ENCODE results near the gene MT1E.

- TF ChIP-seq CTCF (IDR thresholded peaks at IDR 0.05) (no peak), POLR2A (IDR thresholded peaks at IDR 0.05) (no peak)
Measured at GRCh38 chr16:56635441-56635967, 9.9 kb downstream of the MT1E start.
